ENCODE results near the gene PNKD. TPM values are rescaled to one million over a fixed set of nuclear protein-coding genes. Genes with fewer than 3 reads are reported as not detected.
"Not testable (repeated sequence)": the region's sequence is repeated elsewhere in the genome, so short reads cannot be mapped to it uniquely, and the experiment has no call there.

Gene PNKD
- total RNA-seq, 1 experiment from 2014 or later: 58.1 TPM

- H2AFZ ChIP-seq (ENCODE audit: low read depth, low read length, poor library complexity, severe bottlenecking): no peak overlapping the region
- ChIA-PET CTCF (no interaction called here), POLR2A (interaction anchor here (0.6 kb wide), 1 partner anchor 11 kb away, joined by 3 read pairs; no protein-coding TSS in a partner anchor), RAD21 (ENCODE audit: low non-redundant PET in 1 of 2, low total read pairs in 2 of 2, uncharacterized antibody in 2 of 2, unreplicated experiment in 2 of 2) (no interaction called here)
- H3K9me3 ChIP-seq (ENCODE audit: control insufficient read depth in 1 of 2, insufficient read depth in 1 of 2, low read depth in 1 of 2, low read length in 2 of 2): no peaks in the 10 kb centered on the region
- no peak overlapping the region for H3K4me3 ChIP-seq (replicated peaks in 1 of 2; ENCODE audit: low read depth in 1 of 2, low read length in 2 of 2)
- DNase-seq (ENCODE audit: low read depth, low spot score): no peak
- no peaks in the 10 kb centered on the region for H3K27me3 ChIP-seq (ENCODE audit: insufficient read depth, low read length)
- H3K27ac ChIP-seq (ENCODE audit: low read depth, low read length): no peak overlapping the region
- H4K20me1 ChIP-seq (ENCODE audit: insufficient read depth): no peaks in the 10 kb centered on the region
- no peaks in the 10 kb centered on the region for H3K9me2 ChIP-seq (ENCODE audit: insufficient read depth)
- TF ChIP-seq EGR1 (IDR thresholded peaks at IDR 0.05; ENCODE audit: low read depth): no peak
- TF ChIP-seq, protein P1, sequence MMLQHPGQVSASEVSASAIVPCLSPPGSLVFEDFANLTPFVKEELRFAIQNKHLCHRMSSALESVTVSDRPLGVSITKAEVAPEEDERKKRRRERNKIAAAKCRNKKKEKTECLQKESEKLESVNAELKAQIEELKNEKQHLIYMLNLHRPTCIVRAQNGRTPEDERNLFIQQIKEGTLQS (IDR thresholded peaks at IDR 0.05): no peak
- no peak for TF ChIP-seq ZFX (IDR thresholded peaks at IDR 0.05)
- no peak for TF ChIP-seq EZH2phosphoT487 (IDR thresholded peaks at IDR 0.05; ENCODE audit: borderline replicate concordance)
- TF ChIP-seq, protein P2, sequence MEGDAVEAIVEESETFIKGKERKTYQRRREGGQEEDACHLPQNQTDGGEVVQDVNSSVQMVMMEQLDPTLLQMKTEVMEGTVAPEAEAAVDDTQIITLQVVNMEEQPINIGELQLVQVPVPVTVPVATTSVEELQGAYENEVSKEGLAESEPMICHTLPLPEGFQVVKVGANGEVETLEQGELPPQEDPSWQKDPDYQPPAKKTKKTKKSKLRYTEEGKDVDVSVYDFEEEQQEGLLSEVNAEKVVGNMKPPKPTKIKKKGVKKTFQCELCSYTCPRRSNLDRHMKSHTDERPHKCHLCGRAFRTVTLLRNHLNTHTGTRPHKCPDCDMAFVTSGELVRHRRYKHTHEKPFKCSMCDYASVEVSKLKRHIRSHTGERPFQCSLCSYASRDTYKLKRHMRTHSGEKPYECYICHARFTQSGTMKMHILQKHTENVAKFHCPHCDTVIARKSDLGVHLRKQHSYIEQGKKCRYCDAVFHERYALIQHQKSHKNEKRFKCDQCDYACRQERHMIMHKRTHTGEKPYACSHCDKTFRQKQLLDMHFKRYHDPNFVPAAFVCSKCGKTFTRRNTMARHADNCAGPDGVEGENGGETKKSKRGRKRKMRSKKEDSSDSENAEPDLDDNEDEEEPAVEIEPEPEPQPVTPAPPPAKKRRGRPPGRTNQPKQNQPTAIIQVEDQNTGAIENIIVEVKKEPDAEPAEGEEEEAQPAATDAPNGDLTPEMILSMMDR (IDR thresholded peaks at IDR 0.05 in 2 of 3, conservative IDR thresholded peaks at IDR 0.05 in 1 of 3; ENCODE audit: borderline replicate concordance in 1 of 3, insufficient read depth in 1 of 3, low read depth in 2 of 3, low read length in 2 of 3): no peak
- TF ChIP-seq SRF (IDR thresholded peaks at IDR 0.05; ENCODE audit: low read depth): no peak
- TF ChIP-seq ELF1 (IDR thresholded peaks at IDR 0.05; ENCODE audit: borderline replicate concordance, low read depth): no peak
- TF ChIP-seq EZH2 (IDR thresholded peaks at IDR 0.05): no peak
- no peak for TF ChIP-seq ZNF274 (IDR thresholded peaks at IDR 0.05; ENCODE audit: low read depth, low read length)
- no peak for TF ChIP-seq SIN3A (IDR thresholded peaks at IDR 0.05; ENCODE audit: low read depth)
- TF ChIP-seq FOSL1 (IDR thresholded peaks at IDR 0.05; ENCODE audit: low read depth): no peak
- TF ChIP-seq, protein P3, sequence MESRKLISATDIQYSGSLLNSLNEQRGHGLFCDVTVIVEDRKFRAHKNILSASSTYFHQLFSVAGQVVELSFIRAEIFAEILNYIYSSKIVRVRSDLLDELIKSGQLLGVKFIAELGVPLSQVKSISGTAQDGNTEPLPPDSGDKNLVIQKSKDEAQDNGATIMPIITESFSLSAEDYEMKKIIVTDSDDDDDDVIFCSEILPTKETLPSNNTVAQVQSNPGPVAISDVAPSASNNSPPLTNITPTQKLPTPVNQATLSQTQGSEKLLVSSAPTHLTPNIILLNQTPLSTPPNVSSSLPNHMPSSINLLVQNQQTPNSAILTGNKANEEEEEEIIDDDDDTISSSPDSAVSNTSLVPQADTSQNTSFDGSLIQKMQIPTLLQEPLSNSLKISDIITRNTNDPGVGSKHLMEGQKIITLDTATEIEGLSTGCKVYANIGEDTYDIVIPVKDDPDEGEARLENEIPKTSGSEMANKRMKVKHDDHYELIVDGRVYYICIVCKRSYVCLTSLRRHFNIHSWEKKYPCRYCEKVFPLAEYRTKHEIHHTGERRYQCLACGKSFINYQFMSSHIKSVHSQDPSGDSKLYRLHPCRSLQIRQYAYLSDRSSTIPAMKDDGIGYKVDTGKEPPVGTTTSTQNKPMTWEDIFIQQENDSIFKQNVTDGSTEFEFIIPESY (IDR thresholded peaks at IDR 0.05; ENCODE audit: extremely low read depth, insufficient replicate concordance, low read length): no peak
- no peak for TF ChIP-seq TCF7L2 (IDR thresholded peaks at IDR 0.05; ENCODE audit: borderline replicate concordance, extremely low read depth, insufficient read depth, insufficient read length)
- no peak for TF ChIP-seq YY1 (IDR thresholded peaks at IDR 0.05; ENCODE audit: extremely low read depth, insufficient replicate concordance, low read depth, low read length)
- TF ChIP-seq POLR2AphosphoS5 (IDR thresholded peaks at IDR 0.05; ENCODE audit: low read depth, low read length): no peak
- no peak for TF ChIP-seq RAD21 (IDR thresholded peaks at IDR 0.05; ENCODE audit: low read depth)
- no peak for TF ChIP-seq JUND (IDR thresholded peaks at IDR 0.05)
- H3K4me2 ChIP-seq (ENCODE audit: low read length): no peak overlapping the region
- no peaks in the 10 kb centered on the region for H3K4me1 ChIP-seq (ENCODE audit: control insufficient read depth in 1 of 2, insufficient read depth in 2 of 2, low read length in 2 of 2)
- H3K36me3 ChIP-seq (ENCODE audit: control insufficient read depth in 1 of 2, insufficient read depth in 2 of 2, low read length in 2 of 2): no peaks in the 10 kb centered on the region
- no peak for ATAC-seq
- intact Hi-C loops (cut with micrococcal nuclease): no loop called here
- H3K9ac ChIP-seq (ENCODE audit: low read length): no peak overlapping the region
- no peaks in the 10 kb centered on the region for H3K79me2 ChIP-seq (ENCODE audit: insufficient read depth, low read length)
- BruUV-seq (replicated peaks): no TSS peak
These were observed 40.7 kb downstream of the PNKD start for GRCh38 chr2:218310853-218311540.

- ATAC-seq; H3K9me3 ChIP-seq (ENCODE audit: control insufficient read depth in 1 of 2, insufficient read depth in 1 of 2, low read depth in 1 of 2, low read length in 2 of 2); CTCF ChIA-PET; H2AFZ ChIP-seq (ENCODE audit: low read depth, low read length, poor library complexity, severe bottlenecking); BruUV-seq (replicated peaks); POLR2A ChIA-PET; DNase-seq (ENCODE audit: low read depth, low spot score); H3K27ac ChIP-seq (ENCODE audit: low read depth, low read length); RAD21 ChIA-PET (ENCODE audit: low non-redundant PET in 1 of 2, low total read pairs in 2 of 2, uncharacterized antibody in 2 of 2, unreplicated experiment in 2 of 2); H4K20me1 ChIP-seq (ENCODE audit: insufficient read depth); intact Hi-C loops (cut with micrococcal nuclease); H3K36me3 ChIP-seq (ENCODE audit: control insufficient read depth in 1 of 2, insufficient read depth in 2 of 2, low read length in 2 of 2); H3K27me3 ChIP-seq (ENCODE audit: insufficient read depth, low read length); H3K4me2 ChIP-seq (ENCODE audit: low read length); H3K9ac ChIP-seq (ENCODE audit: low read length); H3K4me1 ChIP-seq (ENCODE audit: control insufficient read depth in 1 of 2, insufficient read depth in 2 of 2, low read length in 2 of 2); H3K9me2 ChIP-seq (ENCODE audit: insufficient read depth); H3K4me3 ChIP-seq (replicated peaks in 1 of 2; ENCODE audit: low read depth in 1 of 2, low read length in 2 of 2); H3K79me2 ChIP-seq (ENCODE audit: insufficient read depth, low read length): not testable (repeated sequence)
These were observed 41.4 kb downstream of the PNKD start for GRCh38 chr2:218311541-218312266.
